Bronchial epithelial cell (primary cell): ENCODE measurements around the gene BRD2. TPM values are rescaled to one million over a fixed set of nuclear protein-coding genes. Genes with fewer than 3 reads are reported as not detected.

Source experiments
- DNase-seq: peaks from one replicate; pipeline ENCODE4 v3.0.0-alpha.2; 2010; ENCODE audit warnings: low read depth
- FAIRE-seq: peaks from 2 replicates; lab custom pipeline; 2011; peaks lifted over from hg19 to GRCh38; lab: Jason Lieb, UNC
- H3K27me3 ChIP-seq: 2 replicates; pipeline ENCODE4 v1.5.1; 2011; ENCODE audit warnings: low read length; ENCODE audit not compliant: control insufficient read depth, insufficient read depth
- H3K36me3 ChIP-seq: 2 replicates; pipeline ENCODE4 v1.5.1; 2011; ENCODE audit warnings: low read length; ENCODE audit not compliant: control insufficient read depth, insufficient read depth
- H3K4me3 ChIP-seq: 2 replicates; pipeline ENCODE4 v1.5.1; 2011; ENCODE audit warnings: mild to moderate bottlenecking, low read depth, low read length, control low read depth
- total RNA-seq: library from RNA; depleted of rRNA; stranded (reverse); fragments of >200 nt; gene quantifications from 2 replicates; pipeline ENCODE4 v1.2.1, GENCODE V29; 2014
- TF ChIP-seq, protein P1 (sequence below): IDR thresholded peaks from 2 replicates; pipeline ENCODE4 v1.5.1; 2011; ENCODE audit warnings: mild to moderate bottlenecking, moderate library complexity, low read length, control low read depth, inconsistent platforms; ENCODE audit not compliant: insufficient read depth, severe bottlenecking

BRD2 gene
- total RNA-seq, 1 donor from 2014 or later: 57.1 TPM

GRCh38 chr6:33029328-33030184 is 61.2 kb downstream of the BRD2 start:
- Histone ChIP-seq H3K36me3 (no peaks in the 10 kb centered on the region), H3K4me3 (no peak overlapping the region), H3K27me3 (peaks cover 10% of the 10 kb centered on the region)
- DNase-seq (peak; percentile 6), FAIRE-seq (no peak)
- TF ChIP-seq, protein P1, sequence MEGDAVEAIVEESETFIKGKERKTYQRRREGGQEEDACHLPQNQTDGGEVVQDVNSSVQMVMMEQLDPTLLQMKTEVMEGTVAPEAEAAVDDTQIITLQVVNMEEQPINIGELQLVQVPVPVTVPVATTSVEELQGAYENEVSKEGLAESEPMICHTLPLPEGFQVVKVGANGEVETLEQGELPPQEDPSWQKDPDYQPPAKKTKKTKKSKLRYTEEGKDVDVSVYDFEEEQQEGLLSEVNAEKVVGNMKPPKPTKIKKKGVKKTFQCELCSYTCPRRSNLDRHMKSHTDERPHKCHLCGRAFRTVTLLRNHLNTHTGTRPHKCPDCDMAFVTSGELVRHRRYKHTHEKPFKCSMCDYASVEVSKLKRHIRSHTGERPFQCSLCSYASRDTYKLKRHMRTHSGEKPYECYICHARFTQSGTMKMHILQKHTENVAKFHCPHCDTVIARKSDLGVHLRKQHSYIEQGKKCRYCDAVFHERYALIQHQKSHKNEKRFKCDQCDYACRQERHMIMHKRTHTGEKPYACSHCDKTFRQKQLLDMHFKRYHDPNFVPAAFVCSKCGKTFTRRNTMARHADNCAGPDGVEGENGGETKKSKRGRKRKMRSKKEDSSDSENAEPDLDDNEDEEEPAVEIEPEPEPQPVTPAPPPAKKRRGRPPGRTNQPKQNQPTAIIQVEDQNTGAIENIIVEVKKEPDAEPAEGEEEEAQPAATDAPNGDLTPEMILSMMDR: no peak

- Histone ChIP-seq H3K36me3 (no peaks in the 10 kb centered on the region), H3K27me3 (peaks cover 10% of the 10 kb centered on the region), H3K4me3 (no peak overlapping the region)
- TF ChIP-seq, protein P1: no peak
- no peak for DNase-seq
- no peak for FAIRE-seq
Observed at GRCh38 chr6:33030245-33030644, 61.9 kb downstream of the BRD2 start.

Other genes with a start within 250 kb of the BRD2 start
- gene HLA-DQA2, start 227.2 kb upstream of the BRD2 start, total RNA-seq: not detected in 2 replicates
- not detected in 2 replicates for gene HLA-DQB2, start 205.1 kb upstream of the BRD2 start, total RNA-seq
- gene HLA-DOB, start 151.6 kb upstream of the BRD2 start, total RNA-seq: 0.26 and 3.2 TPM in 2 replicates
- gene TAP2, start 129.9 kb upstream of the BRD2 start, total RNA-seq: 25.0 and 43.1 TPM in 2 replicates
- gene PSMB8, start 124.5 kb upstream of the BRD2 start, total RNA-seq: 19.5 and 22.9 TPM in 2 replicates
- gene TAP1, start 114.9 kb upstream of the BRD2 start, total RNA-seq: 27.7 and 28.2 TPM in 2 replicates
- gene PSMB9, start 114.4 kb upstream of the BRD2 start, total RNA-seq: 0.53 and 1.2 TPM in 2 replicates
- gene HLA-DMB, start 27.6 kb upstream of the BRD2 start, total RNA-seq: 0.26 and 0.38 TPM in 2 replicates
- 0.26 and 2.8 TPM in 2 replicates for gene HLA-DMA, start 15.5 kb upstream of the BRD2 start, total RNA-seq
- not detected in 2 replicates for gene HLA-DOA, start 41.0 kb downstream of the BRD2 start, total RNA-seq
- gene HLA-DPA1, start 105.1 kb downstream of the BRD2 start, total RNA-seq: 0.26 and 1.1 TPM in 2 replicates
- 0.53 TPM in 1 of 2 replicates, not detected in the other for gene HLA-DPB1, start 107.4 kb downstream of the BRD2 start, total RNA-seq
- under 0.01 TPM in 2 replicates for gene COL11A2, start 223.9 kb downstream of the BRD2 start, total RNA-seq
- 13.2 and 15.3 TPM in 2 replicates for gene RXRB, start 232.1 kb downstream of the BRD2 start, total RNA-seq
- gene SLC39A7, start 232.3 kb downstream of the BRD2 start, total RNA-seq: 90.4 and 94.0 TPM in 2 replicates
- gene HSD17B8, start 236.1 kb downstream of the BRD2 start, total RNA-seq: 59.8 and 76.4 TPM in 2 replicates
- 43.4 and 50.7 TPM in 2 replicates for gene RING1, start 239.9 kb downstream of the BRD2 start, total RNA-seq